LNCAP (cell line): ENCODE data around the gene CLTB.

Experiments used
- TF ChIP-seq, protein P1 (sequence below): fragments of 450-650 bp; IDR thresholded peaks from 2 replicates; pipeline ENCODE4 v1.5.1; 2017; ENCODE audit warnings: mild to moderate bottlenecking

CLTB gene

DNA sequence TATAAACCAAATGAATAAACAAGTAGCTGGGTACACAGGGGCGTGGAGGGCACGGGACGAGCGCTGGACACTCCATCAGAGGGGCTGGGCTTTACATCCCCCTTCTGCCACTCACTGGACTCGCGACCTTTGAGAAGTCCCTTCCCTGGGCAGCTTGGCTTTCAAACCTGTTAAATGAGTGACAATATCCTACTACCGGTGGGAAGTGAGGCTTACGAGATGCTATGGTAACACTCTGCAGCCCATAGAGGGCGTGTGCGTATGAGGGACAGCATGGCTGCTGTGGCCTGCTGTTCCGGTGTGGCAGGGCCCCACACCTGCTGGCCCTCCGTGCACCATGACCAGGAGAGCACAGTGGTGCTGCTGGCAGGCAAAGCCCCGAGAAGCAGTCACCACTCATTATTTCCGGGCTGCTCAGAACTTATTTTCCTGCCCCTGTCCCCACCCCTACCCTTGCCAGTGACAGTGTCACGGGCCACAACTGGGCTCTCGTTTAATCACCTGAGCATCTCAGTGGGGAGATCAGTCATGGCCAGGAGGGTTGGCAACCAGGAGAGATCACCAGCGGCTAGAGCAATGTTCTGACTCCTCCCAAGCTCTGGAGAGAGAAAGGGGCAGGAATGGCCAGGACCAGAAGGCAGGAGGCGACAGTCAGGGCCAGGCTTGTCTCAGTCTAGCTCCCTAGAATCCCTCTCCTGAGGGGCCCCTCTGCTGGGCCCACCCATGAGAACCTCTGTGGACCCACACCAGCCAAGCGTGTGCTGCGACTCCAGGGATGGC, 10.5 kb downstream of the CLTB start:
- TF ChIP-seq, protein P1, sequence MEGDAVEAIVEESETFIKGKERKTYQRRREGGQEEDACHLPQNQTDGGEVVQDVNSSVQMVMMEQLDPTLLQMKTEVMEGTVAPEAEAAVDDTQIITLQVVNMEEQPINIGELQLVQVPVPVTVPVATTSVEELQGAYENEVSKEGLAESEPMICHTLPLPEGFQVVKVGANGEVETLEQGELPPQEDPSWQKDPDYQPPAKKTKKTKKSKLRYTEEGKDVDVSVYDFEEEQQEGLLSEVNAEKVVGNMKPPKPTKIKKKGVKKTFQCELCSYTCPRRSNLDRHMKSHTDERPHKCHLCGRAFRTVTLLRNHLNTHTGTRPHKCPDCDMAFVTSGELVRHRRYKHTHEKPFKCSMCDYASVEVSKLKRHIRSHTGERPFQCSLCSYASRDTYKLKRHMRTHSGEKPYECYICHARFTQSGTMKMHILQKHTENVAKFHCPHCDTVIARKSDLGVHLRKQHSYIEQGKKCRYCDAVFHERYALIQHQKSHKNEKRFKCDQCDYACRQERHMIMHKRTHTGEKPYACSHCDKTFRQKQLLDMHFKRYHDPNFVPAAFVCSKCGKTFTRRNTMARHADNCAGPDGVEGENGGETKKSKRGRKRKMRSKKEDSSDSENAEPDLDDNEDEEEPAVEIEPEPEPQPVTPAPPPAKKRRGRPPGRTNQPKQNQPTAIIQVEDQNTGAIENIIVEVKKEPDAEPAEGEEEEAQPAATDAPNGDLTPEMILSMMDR: no peak

DNA sequence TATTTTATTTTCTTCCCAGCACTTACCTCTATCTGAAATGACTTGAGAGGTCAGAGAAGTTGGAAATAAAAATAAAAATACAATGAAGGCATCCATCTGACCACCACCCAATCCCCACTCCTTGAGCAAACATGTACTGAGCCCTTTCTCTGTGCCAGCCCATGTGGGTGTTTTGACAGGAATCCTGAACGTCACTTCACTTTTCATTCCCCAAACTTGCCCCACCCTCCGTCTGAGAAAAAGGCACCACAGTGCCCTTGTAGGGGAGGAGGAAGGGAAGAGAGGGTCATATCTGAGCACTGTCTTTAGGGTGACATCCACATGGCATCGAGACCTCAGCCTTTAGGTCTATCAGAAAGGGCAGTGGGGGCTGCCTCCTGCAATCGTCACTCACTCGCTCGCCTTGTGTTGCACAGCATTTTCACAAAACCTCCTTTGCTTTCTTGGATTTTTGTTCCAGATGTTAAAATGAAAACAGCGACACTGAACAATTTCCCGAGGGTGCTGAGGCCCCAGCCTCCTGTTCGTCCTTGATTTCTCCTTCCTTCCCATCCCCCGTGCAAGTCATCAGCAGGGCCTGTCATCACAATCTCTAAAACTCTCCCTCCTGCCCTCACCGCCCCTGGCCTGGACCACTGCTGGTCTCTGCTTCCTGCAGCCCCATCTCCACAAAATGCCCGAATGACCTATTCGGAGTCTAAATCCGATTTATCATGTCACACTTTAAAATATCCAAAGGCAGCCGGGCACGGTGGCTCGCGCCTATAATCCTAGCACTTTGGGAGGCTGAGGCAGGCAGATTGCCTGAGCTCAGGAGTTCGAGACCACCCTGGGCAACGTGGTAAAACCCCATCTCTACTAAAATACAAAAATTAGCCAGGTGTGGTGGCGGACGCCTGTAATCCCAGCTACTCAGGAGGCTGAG, 14.8 kb downstream of the CLTB start:
- TF ChIP-seq, protein P1: no peak

DNA sequence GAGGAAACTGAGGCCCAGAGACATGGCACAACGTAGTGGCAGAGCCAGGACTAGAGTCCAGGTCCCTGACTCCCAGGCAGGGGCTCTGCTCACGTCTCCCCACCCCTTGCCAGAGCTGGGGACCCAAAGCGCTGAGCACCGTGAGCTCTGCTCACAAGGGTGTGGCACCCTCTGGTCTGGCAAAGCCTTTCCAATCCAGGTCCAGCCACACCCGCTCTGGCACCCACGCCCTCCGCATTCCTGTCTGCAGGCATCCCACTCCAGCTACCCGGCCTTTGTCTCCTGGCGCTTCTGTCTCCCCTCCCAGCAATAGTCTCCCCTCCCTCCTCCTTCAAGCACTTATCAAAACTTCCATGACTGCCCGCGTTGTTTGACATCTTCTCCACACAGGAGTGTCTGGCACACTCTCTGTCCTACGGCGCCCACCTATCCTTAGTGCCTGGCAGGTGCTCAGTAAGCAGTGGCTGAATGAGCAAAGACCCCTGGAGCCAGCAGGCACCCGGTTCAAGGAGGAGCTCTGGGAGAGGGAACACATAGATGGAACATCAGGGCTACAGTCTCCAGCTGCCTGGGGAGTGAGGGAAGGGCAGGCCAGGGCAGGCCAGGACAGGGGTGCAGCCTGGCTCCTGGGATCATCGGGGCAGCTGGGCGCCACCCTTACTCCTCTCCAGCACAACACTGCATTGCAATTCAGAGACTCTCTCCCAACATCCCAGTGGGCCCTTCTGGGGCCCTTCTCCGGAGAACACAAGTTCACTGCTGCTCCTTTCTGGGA, 15.8 kb downstream of the CLTB start:
- TF ChIP-seq, protein P1: no peak

DNA sequence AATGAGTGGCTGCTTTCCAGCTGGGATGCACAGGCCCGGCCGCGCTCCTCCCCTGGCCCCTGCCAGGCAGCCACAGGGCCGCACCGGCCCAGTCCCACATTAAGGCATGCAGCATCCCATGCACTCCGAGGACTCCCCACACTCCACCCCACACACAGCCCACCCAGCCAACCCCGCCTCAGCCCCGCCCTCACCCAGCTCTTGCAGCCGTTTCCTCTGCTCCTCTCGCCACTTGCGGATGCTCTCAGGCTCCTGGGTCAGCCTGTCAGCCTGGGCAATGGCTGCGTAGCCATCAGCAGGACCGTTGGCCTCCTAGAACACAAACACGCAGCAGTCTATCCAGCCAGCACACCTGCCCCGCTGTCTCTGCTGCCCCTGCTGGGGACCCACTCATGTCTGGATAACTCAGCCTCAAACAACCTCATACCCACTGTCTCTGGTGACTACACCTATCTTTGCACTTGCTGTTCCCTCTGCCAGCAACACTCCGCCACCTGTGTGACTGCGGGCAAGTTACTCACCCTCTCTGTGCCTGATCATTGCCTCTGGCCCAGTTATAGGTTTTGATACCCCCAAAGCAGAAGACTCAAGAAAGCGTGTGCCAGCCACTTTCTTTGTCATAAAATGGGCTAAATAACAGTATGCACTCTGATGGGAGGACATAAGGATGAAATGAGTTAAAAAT, 18.5 kb downstream of the CLTB start:
- TF ChIP-seq, protein P1: no peak

DNA sequence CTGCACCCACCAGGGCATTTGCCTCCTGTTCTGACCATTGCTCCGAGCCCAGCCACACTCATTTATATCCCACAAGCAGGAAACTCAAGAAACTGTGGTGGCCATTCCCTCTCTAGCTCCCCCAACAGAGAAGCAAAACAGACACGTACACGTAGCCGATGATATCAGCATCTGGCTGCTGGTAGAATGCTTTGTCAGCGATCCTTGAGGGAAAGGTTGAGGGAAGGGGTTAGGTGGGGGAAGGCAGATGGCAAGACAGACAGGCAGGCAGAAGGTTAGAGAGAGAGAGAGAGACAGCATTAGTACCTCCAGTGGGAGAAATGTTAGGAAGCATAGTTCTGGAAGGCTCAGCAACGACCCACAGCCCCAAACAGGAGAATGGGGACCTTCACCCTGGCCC, 20.0 kb downstream of the CLTB start:
- TF ChIP-seq, protein P1: no peak

DNA sequence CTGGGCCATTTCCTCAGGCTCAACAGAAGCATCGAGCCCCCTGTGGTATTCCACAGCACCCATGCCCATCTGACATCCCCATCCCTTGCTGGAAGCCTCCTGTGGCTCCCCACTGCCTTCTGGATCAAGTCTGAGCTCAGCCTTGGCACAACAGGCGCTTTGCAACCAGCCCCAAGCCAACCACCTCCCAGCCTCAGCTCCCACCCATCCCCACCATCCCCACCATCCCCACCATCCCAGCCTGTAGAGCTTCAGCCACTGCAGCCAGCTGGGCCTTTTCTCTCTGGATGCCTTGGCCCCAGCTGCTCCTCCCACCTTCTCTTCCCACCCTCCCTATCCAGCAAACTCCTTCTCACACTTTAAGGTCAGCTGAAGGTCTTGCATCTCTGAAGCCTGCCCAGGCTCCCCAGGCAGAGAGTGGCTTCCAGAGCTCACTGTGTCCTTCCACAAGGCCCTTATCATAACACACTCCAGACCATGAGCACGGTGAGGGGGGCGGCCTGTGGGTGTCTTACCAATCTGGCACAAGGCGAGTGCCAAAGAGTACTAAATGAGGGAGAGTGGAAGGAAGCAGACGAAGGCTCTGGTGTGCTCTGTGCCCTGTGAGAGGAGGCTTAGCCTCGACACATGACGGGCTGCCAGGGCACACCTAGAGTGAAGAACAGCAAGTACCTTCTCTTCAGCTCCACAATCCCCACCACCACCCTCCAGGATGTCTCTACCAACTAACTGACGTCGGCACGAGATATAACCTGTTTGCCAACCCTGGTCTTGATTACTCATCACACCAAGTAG, 21.3 kb downstream of the CLTB start:
- TF ChIP-seq, protein P1: no peak
